Activated T-helper 1 cell treated with Interleukin-2 at 50 U/mL for 16 hours (primary cell): ENCODE results near the gene HAPLN2.
"Not testable (repeated sequence)": the region's sequence is repeated elsewhere in the genome, so short reads cannot be mapped to it uniquely, and the experiment has no call there.

ENCODE experiments used
- DNase-seq: peaks from one replicate; pipeline ENCODE4 v3.0.0-alpha.2; 2020; ENCODE audit warnings: low read depth

The HAPLN2 gene

GRCh38 chr1:156622581-156623297 is 3.5 kb downstream of the HAPLN2 start:
- no peak for DNase-seq

DNA sequence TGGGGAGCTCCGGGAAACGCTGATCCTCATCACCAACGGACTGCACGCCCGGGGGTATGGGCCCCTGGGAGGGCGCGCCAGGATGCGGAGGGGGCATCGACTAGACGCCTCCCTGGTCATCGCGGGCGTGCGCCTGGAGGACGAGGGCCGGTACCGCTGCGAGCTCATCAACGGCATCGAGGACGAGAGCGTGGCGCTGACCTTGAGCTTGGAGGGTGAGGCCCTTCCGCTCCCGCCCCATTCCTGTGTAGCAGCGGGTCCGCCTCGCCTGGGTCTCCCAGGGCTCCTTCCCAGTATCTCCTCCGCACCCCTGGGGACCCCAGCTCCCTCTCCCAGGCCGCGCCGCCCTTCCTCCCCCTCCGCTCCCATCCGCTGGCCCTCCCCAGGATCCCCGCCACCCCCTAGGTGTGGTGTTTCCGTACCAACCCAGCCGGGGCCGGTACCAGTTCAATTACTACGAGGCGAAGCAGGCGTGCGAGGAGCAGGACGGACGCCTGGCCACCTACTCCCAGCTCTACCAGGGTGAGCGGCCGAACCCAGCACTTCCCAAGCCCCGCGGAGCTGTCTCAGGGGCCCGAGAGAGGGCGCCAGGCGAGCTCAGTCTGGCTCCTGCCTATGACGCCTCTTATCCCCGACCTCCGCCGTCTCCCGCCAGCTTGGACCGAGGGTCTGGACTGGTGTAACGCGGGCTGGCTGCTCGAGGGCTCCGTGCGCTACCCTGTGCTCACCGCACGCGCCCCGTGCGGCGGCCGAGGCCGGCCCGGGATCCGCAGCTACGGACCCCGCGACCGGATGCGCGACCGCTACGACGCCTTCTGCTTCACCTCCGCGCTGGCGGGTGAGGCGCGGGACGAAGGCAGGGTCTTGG is 5.0 kb downstream of the HAPLN2 start:
- no peak for DNase-seq

DNA sequence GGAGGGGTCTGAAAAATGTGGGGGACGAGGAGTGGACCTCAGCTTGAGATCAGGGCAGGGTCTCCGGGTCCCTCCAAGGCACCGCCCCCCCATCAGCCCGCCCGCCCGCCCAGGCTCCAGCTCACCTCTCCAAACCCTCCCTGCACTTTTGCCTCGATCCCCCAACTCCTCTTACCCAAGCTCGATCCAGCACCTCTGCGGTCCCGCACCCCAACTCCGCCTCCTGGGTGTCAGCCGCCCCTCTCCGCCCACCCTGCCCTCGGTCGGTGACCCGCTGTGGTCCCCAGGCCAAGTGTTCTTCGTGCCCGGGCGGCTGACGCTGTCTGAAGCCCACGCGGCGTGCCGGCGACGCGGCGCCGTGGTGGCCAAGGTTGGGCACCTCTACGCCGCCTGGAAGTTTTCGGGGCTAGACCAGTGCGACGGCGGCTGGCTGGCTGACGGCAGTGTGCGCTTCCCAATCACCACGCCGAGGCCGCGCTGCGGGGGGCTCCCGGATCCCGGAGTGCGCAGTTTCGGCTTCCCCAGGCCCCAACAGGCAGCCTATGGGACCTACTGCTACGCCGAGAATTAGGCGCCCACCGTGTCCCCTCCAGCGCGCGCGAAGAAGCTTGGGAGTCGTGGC is 5.7 kb downstream of the HAPLN2 start:
- DNase-seq: no peak

GRCh38 chr1:156625436-156626078 is 6.3 kb downstream of the HAPLN2 start:
- peak; percentile 53 for DNase-seq

- no peak for DNase-seq
Observed at GRCh38 chr1:156626079-156626438, 6.8 kb downstream of the HAPLN2 start.

- DNase-seq: no peak
Observed at GRCh38 chr1:156627313-156627880, 8.2 kb downstream of the HAPLN2 start.

- no peak for DNase-seq
Observed at GRCh38 chr1:156629823-156630449, 10.7 kb downstream of the HAPLN2 start.

DNA sequence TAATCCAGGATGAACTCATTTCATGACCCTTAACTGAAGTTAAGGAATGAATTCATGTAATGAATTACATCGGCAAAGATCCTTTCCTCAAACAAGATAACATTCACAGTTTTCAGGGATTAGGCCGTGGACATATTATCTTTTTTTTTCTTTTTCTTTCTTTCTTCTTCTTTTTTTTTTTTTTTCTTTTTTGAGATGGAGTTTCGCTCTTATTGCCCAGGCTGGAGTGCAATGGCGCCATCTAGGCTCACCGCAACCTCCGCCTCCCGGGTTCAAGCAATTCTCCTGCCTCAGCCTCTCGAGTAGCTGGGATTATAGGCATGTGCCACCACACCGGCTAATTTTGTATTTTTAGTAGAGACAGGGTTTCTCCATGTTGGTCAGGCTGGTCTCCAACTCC is 11.9 kb downstream of the HAPLN2 start:
- DNase-seq: not testable (repeated sequence)

DNA sequence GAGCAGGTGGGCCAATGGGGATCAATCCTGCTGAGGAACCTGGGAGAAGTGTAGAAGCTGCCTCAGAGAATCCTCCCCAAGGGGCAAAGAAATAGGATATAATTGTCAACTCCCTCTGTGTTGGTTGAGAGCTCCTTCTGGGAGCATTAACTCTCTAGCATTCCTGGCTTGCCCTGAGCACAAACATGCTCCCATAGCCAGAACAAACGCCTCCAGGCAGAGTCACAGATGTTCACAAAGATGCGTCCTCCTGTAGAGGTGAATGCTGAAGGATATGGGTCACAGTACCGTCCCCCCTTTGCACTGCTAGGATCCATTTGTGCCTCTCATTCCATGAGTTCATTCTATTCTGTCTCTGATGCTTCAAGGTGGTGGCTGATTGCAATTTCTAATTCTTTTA is 13.1 kb downstream of the HAPLN2 start:
- DNase-seq: no peak

GRCh38 chr1:156638189-156638985 is 19.2 kb downstream of the HAPLN2 start:
- no peak for DNase-seq

DNA sequence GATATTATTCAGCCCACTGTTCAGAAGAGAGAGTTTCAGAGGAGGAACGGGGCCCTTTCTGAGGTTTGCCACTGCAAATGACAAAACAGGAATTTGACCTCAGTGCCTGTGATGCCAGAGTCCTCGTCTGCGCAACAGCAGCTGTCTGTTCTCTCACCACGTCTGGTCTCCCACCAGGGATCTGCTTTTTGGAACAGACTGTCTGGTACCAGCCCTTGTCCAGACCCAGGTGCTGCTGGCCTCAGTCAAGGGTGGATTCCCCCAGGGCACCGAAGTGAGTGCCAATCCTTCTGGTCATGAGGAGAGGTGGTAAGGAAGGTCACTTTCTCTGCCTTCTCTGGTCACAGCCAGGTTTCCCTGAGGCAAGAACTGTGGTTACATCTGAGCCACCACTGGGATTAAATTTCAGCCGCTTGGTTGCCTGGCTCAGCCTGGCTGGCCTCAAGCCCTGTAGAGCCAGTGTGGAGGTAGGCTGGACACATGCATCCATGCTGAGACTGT is 20.4 kb downstream of the HAPLN2 start:
- DNase-seq: no peak

- DNase-seq: no peak
Observed at GRCh38 chr1:156640842-156641706, 21.9 kb downstream of the HAPLN2 start.

- no peak for DNase-seq
Observed at GRCh38 chr1:156641761-156642264, 22.6 kb downstream of the HAPLN2 start, which contains the start of gene BCAN. Gene BCAN (plus strand): TSS chr1:156642117. CDS start chr1:156646055, 3,938 bp downstream.

DNA sequence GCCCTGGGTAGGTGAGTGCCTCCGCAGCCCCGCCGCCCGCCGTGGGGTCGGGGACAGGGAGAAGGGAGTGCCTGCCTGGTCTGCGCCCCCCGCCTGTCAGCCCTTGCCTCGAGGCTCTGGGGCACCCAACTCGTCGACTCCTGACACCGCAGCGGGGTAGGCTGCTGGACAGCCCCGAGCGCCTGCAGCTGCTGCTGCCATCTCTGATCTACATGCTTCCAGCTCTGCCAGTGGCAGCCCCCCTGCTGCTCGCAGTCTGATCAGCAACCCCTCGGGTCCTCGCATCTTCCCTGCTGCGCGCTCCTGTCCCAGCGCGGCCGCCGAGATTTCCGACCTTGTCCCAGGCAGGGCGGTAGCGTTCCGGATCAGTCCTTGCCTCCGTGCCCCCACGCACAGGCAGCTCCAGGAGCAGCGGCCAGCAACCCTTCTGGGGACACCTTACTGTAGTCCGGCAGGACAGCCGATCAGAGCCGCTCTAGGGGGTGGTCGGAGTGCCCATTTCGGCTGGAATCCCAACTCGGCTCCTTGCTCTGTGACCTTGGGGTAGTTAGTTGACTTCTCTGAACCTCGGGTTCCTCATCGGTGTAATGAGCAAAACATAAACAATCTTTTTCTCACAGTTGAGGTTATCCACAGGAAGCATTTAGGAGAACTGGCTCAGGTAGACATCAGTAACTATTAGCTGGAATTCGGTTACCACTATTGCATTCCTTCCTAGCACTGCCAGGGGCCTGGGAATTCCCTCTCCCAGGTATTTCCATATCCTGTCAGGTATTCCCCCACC is 23.2 kb downstream of the HAPLN2 start:
- DNase-seq: no peak

DNA sequence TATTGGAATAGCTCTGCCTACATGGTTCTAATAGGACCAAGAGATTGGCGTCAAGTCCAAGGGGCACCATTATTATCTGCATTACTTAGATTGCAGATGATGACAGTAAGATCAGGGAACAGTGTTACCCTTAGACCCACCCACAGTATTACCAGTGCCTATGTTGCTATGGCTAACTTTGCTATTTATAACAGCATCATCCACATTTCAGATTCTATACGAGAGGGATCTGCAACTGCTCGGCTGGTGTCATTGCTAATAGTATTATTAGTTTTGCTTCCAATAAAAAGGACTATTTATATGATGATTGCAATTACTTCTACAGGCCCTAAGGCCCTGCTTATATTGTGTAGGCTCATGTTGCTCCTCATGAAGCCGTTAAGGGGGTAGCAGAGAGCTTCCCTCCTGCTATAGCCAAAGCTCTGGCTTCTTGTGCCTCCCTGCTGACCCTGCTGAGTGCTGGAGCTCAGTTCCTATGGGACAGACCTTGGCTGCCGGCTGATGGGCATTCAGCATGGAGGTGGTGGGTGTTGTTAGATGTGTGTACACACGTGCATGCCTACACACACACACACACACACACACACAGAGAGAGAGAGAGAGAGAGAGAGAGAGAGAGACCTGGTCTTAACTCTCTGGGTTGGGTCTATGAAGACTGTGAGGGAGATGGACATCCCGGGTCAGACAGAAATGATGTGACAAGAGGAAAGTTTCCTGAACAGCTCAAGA is 24.0 kb downstream of the HAPLN2 start:
- no peak for DNase-seq

GRCh38 chr1:156643778-156644092 is 24.5 kb downstream of the HAPLN2 start:
- DNase-seq: no peak

DNA sequence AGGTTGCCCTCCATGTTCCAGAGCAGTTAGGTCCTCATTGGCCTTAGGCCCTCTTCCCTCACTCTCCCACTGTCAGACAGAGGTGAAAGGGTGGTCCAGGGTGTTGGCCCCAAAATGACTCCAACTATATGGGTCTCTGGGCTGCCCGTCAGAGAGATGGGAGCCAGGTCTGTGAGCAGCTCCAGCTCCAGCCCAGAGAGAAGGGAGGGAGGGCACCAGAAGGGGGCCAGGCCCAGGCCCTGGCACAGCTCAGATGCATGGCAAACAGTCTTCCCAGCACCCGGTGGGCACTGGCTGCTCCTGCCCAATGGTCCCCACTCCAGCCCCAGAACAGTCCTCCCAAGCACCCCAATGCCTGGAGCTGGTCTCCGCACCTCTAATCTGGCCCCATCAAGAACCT is 24.9 kb downstream of the HAPLN2 start:
- no peak for DNase-seq

DNA sequence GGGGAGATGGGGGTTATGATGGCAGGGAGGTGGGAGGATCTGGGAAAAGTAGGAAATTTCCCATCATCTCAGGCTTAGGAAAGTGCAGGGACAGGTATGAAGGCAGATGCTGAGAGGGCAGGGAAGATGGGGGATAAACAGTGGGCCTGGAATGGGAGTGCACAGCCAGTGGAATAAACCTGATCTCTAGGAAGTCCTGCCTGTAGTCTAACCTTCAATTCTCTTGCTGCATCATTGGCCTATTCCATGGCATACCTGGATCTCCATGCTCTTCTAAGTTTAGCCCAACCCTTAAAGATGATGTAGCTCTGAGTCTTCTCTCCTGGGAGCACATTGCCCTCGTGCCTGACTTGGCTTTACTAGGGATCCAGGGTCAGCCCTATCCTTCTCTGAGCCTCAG is 25.4 kb downstream of the HAPLN2 start:
- no peak for DNase-seq
